Fibroblast of peridontal ligament (primary cell): ENCODE data around the gene TPM1.

ENCODE experiments used
- DNase-seq: peaks from one replicate; pipeline ENCODE4 v3.0.0-alpha.2; 2010; ENCODE audit errors: extremely low read depth

TPM1 gene

DNA sequence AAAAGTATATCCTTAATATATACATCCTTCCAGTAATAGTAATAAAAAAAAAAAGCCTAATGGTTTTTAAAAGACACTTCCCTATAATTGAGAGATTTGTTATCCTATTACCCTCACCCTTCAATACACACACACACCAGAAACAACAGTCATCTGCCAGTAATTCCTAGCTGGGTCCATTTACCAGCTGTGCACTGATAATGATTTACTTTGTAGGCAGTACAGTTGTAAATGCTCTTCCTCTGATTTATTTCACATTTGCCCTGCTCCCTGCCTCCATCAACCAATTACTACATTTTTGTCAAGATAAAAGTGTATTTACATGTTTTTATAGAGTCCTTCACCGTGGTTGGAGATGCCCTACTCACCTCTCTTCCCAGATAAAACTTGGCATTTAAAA lies 12.4 kb downstream of the TPM1 start:
- peak; percentile 50 for DNase-seq

DNA sequence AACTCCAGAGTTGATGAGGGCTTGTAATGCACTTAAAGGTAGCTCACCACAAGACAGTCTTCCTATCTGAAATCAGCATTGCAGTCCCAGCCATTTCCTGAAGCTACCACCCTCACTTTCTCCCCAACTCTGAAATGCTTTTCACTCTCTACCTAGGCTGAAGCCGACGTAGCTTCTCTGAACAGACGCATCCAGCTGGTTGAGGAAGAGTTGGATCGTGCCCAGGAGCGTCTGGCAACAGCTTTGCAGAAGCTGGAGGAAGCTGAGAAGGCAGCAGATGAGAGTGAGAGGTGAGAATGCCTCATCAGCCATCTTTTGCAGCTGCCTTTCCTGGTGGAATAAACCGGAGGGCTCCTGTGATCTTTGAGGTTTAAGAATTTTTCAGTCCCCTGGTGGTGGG lies 14.3 kb downstream of the TPM1 start:
- no peak for DNase-seq

GRCh38 chr15:63057468-63058345 lies 15.2 kb downstream of the TPM1 start:
- DNase-seq, result no peak

- DNase-seq, result no peak
Observed at GRCh38 chr15:63059075-63059474, 16.5 kb downstream of the TPM1 start.

- DNase-seq, result no peak
Observed at GRCh38 chr15:63059573-63060216, 17.1 kb downstream of the TPM1 start.

DNA sequence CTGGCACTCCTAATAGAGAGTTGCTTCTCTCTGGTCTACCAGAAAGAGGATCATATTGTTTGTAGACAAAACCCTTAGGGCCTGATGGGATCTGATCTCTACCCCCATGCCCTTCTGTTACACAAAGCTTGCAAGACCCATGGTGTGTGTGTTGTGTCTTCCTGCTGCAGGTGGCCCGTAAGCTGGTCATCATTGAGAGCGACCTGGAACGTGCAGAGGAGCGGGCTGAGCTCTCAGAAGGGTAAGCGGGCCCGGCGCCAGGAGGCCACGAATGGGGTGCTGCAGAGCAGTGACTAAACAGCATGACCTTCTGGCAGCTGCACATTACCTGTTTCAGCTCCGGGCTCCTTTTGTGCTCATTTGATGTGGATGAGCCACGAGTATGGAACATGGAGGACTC lies 18.2 kb downstream of the TPM1 start:
- no peak for DNase-seq

DNA sequence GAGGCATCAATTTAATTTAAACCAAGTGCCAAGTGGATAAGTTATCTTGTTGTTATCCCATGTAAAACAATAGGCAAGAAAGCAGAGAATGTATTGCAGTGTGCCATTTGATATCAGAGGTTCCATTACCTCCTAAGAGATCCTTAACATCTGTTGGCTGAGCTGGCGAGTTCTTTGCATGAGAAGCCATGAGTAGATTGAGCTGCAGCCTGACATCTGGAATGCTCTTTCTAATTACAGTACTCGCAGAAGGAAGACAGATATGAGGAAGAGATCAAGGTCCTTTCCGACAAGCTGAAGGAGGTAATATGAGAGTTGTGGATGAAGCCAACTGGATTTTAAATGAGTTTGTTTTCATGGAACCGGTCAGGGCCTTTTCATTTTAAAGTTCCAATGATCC lies 19.4 kb downstream of the TPM1 start:
- no peak for DNase-seq

GRCh38 chr15:63063164-63063756 lies 20.7 kb downstream of the TPM1 start:
- DNase-seq, result no peak

DNA sequence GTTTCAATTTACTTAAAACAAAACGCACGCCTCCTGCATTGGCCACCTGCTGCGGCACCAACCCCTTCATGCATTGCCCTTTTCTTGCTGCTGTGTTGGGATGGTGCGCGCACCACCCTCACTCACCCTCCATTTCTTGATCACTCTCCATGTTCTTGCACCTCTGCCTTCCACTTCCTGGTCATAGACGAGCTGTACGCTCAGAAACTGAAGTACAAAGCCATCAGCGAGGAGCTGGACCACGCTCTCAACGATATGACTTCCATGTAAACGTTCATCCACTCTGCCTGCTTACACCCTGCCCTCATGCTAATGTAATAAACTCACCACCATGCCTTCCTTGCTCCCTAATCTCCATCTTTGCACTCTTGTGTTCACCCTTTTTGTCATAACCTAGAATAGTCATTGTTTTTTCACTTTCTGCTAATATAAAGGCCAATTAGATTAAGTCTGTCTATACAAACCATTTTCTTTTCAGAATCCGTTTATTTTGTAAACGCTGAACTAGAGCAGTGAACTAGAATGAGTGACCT lies 21.4 kb downstream of the TPM1 start:
- DNase-seq, result no peak

DNA sequence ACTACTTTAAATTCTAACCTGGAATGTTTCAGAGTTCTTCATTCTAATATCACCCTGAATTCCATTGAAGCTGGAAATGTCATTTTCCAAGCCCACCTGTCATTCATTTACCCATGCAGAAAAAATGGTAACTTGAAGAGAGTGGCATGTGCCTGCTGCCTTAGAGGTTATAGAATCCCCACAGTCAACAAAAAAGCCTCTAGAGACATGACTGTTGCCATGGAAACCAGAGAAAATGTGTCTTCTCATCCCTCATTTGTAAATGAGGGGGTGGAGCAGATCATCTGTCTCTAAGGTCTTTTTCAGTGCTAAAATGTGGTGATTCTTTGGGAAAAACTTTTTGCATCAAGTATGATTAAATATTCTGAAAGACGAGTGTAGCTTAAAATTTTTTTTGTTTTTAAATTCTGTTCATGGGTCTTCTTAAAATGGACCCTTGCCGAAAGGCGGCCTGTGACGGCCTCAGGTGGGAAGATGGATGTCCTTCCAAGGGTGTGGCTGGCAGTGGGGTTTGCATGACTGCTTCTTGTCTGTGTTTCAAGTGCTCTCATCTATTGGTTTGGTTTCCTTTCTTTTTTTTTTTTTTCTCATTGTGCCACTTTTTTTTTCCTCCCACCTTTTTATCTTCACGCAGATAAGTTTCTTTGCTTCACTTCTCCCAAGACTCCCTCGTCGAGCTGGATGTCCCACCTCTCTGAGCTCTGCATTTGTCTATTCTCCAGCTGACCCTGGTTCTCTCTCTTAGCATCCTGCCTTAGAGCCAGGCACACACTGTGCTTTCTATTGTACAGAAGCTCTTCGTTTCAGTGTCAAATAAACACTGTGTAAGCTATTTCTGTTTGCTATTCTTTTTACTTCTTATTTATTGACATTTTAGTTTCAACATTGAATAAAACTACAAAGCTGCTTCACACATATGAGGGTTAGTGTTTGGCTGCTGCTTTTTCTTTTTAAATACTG lies 23.0 kb downstream of the TPM1 start:
- DNase-seq, result no peak

DNA sequence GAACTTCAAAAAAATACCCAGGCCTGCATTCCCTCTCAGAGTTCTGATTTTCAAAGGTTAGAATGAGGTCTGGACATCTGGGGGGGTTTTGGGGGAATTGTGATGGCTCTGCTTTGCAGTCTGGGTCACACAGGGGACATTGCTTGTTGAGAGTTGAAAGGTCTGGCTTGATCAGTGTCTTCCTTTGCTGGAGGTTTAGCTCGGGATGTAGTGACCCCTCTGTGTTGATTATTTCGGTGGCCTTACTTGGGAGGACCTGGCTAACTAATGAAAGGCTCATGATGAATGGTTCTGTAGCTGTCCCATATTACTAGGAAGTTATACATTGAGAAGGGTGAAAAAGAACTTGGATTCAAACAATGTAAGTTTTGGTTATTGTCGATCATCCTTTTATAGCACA lies 23.7 kb downstream of the TPM1 start:
- no peak for DNase-seq

DNA sequence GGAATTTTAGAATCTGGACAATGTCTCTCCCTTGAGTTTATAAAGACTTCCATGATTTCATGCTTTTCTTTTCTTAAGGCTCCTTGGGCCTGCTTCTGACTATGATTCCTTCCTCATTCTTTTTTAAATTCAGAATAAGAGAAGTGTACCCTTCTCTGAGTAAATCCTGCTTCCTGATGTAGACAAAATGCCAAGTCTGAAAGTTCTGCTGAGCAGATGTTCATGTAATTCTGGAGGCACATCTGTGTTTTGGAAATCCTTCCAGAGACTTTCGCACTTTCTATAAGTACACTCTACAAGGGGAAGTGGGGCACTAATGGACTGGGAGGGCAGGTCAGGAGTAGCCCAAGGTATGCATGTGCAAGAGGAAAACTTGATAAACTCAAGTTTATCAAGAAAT lies 24.8 kb downstream of the TPM1 start:
- DNase-seq, result no peak

GRCh38 chr15:63067976-63068743 lies 25.6 kb downstream of the TPM1 start:
- no peak for DNase-seq

DNA sequence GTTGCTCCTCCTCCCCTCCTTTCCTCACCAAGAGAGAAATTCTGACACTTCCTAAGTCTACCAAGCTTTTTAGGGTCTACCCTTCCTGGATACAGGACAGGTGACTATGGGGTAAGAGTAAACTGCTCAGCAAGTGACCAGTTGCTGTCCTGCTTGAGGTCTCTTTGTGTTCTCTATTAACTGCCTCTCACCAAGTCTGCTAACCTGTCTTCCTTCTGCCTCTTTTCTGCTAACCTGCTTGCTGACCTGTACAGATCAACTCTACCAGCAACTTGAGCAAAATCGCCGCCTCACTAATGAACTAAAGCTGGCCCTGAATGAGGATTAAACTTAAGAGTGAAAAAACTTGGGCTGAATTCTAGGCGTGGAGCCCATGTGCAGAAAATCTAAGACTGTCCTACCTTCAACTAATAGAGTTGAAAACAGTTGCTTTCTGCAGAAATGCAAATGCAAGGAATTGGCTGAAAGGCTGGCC lies 27.1 kb downstream of the TPM1 start:
- DNase-seq, result no peak

- DNase-seq, result no peak
Observed at GRCh38 chr15:63070681-63071129, 28.2 kb downstream of the TPM1 start.

- no peak for DNase-seq
Observed at GRCh38 chr15:63071288-63071909, 28.9 kb downstream of the TPM1 start.

DNA sequence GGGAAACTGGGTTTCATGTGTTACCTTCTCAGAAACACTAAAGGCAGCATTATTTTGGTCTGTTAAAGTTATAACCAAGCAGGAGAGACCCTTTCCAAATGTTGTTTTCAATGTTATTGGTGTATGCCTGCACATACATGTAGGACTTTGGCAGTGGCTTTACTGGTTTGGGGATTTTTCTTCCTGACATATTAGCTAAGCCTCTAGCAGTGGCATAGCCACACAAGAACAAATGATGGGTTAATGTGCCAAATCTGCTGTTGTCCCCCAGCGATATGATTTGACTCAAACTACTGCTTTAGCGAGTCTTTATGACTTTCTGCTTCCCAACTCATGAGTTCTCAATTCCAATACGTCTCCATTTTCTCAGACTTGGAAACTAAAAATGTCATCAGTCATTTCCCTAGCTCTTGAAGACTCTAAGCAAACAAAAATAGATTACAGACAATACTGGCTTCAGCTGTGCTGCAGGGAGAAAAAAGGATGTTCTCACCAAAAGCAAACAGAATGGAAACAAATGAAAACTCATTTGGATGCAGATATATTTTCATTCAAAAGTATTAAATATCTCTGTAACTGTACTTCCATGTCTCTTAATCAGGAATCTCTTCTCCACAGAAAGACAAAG lies 29.6 kb downstream of the TPM1 start:
- DNase-seq, result no peak

DNA sequence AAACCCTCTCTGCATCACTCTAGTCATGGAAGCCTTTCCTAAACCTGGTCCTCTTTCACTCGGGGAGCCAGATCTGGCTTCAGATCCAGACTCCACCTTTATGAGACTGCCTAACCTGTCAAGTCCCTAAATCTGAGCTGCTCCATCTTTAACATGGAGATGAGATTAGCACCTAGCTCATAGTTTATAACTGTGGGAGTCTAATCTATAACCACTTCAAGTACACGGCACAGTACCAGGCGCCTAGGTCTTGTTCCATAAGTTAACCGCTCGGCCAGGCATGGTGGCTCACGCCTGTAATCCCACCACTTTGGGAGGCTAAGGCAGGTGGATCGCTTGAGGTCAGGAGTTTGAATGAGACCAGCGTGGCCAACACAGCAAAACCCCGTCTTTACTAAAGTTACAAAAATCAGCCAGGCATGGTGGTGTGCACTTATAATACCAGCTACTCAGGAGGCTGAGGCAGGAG lies 30.3 kb downstream of the TPM1 start:
- no peak for DNase-seq

DNA sequence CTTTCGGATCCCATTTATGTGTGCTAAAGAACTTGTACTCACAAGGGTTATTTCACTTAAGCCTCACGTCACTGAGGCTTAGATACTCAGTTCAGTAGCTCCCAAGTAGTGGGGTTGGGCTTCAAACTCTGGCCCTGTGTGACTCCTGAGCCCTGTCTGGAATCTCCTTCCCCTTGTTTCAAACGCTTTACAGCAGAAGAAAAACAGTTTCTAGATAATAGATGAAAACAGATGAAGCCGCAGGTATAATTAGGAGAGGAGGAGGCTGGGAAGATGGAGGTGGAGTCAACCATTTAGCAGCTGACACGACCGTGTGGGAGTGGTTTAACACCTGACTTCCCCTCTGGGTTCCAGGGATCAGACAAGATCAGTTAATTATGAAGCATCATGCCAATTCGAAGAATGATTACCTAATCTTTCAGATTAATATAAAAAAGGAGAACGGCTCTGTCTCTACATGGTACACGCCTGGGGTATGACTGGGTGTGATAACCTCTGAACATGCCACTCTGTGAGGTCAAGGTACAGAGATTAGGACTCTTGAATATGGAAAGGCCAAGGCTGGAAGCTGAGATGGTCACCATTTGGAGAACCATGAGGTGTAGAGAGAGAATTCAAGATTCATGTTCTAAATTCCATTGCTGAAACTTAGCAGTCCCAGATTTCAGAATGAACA lies 31.1 kb downstream of the TPM1 start:
- DNase-seq, result no peak
